Glomerular visceral epithelial cell (primary cell): ENCODE data around the gene CFAP20DC.
"Not testable (repeated sequence)": the region's sequence is repeated elsewhere in the genome, so short reads cannot be mapped to it uniquely, and the experiment has no call there.

Source experiments
- DNase-seq: peaks from one replicate; pipeline ENCODE4 v3.0.0-alpha.2; 2016; ENCODE audit errors: extremely low spot score

CFAP20DC gene

GRCh38 chr3:59049671-59050331 is at the start of gene CFAP20DC:
CFAP20DC (minus strand) TSS chr3:59050025; CDS start chr3:59049631, 394 bp downstream.
- DNase-seq: peak; percentile 92

DNA sequence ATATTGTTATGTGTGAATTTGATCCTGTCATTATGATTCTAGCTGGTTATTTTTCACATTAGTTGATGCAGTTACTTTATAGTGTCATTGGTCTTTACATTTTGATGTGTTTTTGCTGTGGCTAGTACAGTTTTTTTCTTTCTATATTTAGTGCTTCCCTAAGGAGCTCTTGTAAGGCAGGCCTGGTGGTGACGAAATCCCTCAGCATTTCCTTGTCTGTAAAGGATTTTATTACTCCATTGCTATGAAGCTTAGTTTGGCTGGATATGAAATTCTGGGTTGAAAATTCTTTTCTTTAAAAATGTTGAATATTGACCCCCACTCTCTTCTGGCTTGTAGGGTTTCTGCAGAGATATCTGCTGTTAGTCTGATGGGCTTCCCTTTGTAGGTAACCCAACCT is 48.7 kb upstream of the CFAP20DC start:
- DNase-seq: not testable (repeated sequence)

- no peak for DNase-seq
Observed at GRCh38 chr3:59094446-59094845, 44.6 kb upstream of the CFAP20DC start.

DNA sequence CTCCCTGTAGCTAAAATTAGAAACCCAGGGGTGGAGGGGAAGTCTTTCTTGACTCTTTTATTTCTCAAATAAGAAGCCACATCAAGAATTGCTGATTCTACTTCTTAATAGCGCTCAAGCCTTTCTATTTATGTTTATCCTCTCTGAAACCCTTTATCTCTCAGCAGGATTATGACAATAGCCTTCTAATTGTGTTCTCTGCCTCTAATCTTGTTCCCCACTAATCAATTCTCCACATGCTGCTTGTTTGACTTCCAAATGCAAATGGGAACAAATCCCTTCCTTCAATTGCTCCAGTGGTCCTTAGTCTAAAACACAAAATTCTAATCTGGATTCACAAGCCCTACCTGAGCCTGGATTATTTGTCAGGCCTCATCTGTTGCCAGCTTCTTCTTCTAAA is 43.7 kb upstream of the CFAP20DC start:
- DNase-seq: no peak

DNA sequence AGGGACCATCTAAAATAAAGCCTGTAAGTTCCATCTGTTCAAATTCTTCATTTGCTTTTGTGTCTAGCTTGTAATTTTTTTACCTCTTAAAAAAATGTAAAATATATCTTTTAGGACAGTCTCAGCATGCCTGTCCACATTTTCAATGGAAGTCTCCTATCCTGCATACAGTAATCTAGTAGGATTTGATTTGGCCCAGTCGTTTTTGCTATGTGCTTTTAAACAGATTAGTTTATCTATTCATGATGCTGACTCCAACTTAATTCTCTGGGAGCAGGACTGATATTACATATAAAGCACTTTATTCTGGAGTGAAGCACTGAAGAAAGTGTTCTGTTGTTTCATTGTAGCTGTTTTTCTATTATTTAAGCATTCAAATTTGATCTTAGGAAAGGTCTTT is 38.9 kb upstream of the CFAP20DC start:
- no peak for DNase-seq

DNA sequence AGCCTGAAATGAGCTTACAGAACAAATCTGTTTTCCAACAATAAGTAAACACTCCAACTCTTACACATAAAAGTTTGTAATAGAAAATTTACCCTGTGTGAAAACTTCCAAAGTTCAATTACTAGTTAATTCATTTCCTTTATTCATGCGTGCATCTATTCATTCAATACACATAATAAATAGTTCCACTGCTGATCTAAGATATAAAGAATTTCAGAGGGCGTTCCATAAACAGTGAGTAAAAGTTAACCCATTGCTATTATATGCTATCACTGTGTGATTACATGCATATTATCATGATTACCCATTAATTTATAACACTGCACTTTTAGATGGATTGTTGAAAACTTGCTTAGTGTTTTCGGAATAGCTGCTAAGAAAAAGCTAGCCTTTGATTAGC is 36.2 kb upstream of the CFAP20DC start:
- no peak for DNase-seq

DNA sequence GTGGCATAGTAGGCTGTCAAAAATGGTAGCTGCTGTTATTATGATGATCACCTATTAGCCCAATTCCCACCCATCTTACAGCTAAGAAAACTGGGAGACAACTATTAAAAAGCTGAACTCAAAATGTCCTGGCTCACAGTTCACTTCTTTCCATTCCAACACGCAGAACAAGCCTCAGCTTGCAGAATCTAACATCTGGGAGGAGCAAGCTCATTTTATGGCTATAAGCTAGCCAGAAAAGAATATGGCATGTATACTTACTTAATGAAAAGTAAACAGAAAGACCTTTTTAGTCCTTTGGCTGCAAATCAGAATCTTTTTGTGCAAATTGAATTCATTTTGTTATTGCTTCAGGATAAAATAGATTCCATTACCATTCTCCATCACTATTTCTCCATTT is 34.8 kb upstream of the CFAP20DC start:
- DNase-seq: no peak

- DNase-seq: no peak
Observed at GRCh38 chr3:59082106-59082505, 32.3 kb upstream of the CFAP20DC start.

DNA sequence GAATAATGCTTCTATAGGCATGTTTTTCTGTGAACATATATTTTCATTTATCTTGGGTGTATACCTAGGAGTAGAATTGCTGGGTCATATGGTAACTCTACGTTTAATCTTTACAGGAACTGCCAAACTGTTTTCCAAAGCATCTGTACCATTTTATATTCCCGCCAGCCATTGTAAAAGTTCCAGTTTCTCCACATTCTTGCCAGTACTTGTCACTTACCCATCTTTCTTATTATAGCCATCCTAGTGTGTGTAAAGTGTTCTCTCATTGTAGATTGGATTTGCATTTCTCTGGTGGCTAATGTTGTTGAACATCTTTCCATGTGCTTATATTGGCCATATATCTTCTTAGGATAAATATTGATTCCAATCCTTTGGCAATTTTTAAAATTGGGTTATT is 31.2 kb upstream of the CFAP20DC start:
- DNase-seq: no peak

DNA sequence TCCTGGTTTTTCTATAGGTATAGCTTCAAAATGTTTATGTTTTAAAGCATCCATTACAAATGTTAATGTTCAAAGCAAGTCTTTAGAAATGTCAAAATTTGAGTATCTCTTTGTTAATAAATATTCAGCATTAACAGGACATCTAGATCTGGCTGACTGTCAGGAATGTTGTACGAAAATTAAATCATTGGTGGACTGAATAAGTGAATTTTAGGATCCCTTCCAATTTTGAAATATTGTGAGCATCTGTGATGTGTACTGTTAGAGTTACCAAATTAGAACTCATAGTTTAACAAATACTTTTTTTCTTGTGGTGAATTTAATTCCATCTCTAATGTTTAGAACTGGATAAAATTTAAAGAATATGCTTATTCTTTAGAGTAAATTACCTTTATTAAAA is 30.1 kb upstream of the CFAP20DC start:
- no peak for DNase-seq

- DNase-seq: no peak
Observed at GRCh38 chr3:59074764-59075163, 24.9 kb upstream of the CFAP20DC start.

GRCh38 chr3:59072681-59073080 is 22.9 kb upstream of the CFAP20DC start:
- DNase-seq: no peak

- no peak for DNase-seq
Observed at GRCh38 chr3:59069838-59070237, 20.0 kb upstream of the CFAP20DC start.

DNA sequence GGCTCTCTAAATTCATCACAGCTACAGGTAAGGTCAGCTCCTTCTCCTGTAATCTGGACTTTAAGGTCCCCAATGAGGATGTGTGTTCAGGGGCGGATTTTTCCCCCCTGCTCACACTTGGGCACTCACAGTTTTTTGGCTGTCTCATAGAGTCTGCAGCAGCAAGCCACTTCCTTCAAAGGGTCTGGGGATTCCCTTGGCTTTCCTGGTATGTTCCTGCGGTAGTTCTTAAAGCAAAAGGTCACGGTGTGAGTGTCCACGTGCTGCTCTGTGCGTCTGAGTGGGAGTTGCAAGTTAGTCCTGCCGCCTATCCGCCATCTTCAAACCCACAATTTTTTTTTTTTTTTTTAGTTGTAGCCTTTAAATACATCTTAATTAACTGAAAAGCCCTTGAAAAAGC is 15.4 kb upstream of the CFAP20DC start:
- no peak for DNase-seq

- DNase-seq: no peak
Observed at GRCh38 chr3:59064728-59065127, 14.9 kb upstream of the CFAP20DC start.

- DNase-seq: no peak
Observed at GRCh38 chr3:59064276-59064675, 14.5 kb upstream of the CFAP20DC start.

DNA sequence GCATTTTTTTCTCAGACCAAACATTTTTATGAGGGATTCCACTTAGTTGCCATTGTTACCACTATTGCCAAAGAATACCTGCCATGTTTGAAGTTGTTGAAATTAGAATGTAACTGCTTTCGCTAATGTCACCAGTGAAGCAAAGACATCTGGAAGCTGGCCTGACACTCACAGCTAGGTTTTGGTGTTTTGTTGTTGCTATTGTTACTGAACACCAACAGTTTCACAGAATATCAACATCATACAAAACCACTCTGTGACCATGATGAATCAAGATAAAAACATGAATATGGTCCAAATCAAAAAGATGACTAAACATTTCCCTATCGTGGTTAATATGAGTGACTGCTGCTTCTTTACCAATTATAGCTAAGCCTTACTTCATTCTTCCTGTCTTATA is 6.9 kb upstream of the CFAP20DC start:
- DNase-seq: no peak

DNA sequence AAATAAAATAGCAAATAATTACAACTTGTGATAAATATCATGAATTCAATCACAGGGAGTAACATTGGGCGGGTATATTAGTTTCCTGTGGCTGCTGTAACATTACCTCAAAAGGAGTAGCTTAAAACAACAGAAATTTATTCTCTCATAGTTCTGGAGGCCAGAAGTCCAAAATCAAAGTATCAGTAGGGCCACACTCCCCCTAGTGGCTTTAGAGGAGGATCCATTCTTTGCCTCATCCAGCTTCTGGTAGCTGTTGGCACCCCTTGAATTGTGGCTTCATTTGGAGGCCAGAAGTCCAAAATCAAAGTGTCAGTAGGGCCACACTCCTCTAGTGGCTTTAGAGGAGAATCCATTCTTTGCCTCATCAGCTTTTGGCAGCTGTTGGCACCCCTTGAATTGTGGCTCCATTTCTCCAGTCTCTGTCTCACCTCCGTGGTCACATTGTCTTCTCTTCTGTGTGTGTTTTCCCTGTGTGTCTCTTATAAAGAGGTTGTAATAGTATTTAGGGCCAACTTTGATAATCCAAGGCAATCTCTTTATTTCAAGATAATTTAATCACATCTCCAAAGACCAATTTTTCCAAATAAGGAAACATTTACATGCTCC is 3.1 kb upstream of the CFAP20DC start:
- DNase-seq: peak; percentile 45

DNA sequence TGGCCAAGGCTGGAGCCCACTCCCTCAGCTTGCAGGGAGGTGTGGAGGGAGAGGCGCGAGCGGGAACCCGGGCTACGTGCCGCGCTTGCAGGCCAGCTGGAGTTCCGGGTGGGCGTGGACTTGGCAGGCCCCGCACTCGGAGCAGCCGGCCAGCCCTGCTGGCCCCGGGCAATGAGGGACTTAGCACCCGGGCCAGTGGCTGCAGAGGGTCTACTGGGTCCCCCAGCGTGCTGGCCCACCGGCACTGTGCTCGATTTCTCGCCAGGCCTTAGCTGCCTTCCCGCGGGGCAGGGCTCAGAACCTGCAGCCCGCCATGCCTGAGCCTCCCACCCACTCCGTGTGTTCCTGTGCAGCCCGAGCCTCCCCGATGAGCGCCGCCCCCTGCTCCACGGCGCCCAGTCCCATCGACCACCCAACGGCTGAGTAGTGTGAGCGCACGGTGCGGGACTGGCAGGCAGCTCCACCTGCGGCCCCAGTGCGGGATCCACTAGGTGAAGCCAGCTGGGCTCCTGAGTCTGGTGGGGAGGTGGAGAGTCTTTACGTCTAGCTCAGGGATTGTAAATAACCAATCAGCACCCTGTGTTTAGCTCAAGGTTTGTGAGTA is 1.1 kb upstream of the CFAP20DC start:
- not testable (repeated sequence) for DNase-seq

DNA sequence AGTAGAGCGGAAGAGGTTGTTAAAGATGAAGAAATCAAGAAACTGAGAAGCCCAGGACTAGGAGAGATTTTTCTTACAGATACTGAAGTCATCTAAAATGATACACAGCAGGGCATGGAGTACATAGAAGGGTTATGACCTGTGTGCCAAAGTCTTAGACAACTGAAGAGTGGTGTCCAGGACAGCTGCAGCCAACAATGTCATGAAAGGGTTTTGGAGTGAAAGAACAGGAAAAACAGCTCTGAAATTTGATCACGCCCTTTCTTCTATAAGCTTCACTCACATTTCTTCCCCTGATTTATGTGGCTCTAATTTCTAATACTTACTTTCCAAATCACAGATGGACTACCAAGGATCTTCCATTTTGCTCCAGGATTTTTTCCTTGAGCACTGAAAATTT is 3.0 kb downstream of the CFAP20DC start:
- no peak for DNase-seq

GRCh38 chr3:59043391-59043790 is 6.4 kb downstream of the CFAP20DC start:
- no peak for DNase-seq

GRCh38 chr3:59040902-59041301 is 8.9 kb downstream of the CFAP20DC start:
- no peak for DNase-seq

GRCh38 chr3:59027607-59028006 is 22.2 kb downstream of the CFAP20DC start:
- DNase-seq: no peak
